Body of pancreas (tissue), 4 donors: ENCODE data around the gene GCDH.

Experiments used
- CTCF ChIP-seq, 7 experiments: fragments of 450-650 bp in 4 of 7; fragments of 200-600 bp in 3 of 7; sonication (generic) in 3 of 7; IDR thresholded peaks; one replicate each; pipeline ENCODE4 v1.5.1; 2016 to 2019; ENCODE audit warnings: antibody characterized with exemption in 7 of 7
- POLR2A ChIP-seq, 3 donors: fragments of 450-650 bp; IDR thresholded peaks; one replicate each; pipeline ENCODE4 v1.6.1; 2016; ENCODE audit warnings: antibody characterized with exemption in 3 of 3, mild to moderate bottlenecking in 2 of 3

DNA sequence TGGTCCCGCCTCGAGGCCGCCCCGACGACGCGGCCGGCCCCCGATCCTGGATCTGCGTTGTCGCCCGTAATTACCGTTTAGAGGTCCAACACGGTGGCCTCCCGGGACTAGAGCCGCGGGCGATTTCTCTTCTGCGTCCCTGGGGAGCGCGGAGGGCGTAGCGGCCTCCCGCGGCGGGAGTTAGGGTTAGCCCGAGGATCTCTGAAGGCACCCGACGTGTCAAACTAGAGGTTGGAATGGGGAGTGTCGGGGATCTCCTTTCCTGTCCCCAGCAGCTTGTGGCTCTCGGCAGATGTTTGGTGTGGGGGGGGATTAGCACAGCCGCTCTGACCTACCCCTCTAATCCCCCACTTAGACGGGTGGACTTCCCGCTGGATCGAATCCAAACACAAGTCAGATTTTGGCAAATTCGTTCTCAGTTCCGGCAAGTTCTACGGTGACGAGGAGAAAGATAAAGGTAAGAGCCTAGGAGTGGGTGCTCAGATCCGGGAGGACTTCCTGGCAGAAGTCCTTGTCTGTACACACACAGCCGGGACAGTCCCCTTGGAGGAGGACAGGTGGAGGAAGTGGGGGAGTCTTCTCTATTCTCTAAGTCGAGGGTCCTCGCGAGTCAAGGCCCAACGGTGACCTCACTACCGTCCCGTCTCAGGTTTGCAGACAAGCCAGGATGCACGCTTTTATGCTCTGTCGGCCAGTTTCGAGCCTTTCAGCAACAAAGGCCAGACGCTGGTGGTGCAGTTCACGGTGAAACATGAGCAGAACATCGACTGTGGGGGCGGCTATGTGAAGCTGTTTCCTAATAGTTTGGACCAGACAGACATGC, 48.0 kb downstream of the GCDH start:
- TF ChIP-seq CTCF (IDR thresholded peaks at IDR 0.05) (peak in 4 of 7 experiments; percentile 18 to 48 (median 37)), POLR2A (IDR thresholded peaks at IDR 0.05) (no peak)
